ENCODE results near the gene MAP4K4.

DNA sequence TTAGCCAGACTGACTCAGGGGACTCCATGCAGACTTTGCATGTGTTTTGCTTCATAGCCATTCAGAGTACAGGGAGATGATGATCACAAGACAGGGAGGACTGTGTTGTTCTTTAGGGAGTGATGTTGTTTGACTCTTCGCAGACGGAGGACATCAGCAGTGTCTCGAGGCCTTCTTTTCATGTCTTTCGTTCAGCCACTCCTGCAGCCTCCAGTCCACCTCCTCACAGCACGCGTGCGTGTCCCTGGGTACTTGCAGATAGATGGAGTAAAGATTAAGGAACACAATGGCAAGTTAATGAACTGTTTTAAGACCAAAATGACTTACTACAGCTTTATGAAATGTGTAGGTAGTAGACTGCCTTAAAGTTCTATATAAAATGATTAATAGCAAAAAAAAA, 114.7 kb downstream of the MAP4K4 start:
- TF ChIP-seq EZH2 (IDR thresholded peaks at IDR 0.05; ENCODE audit: borderline replicate concordance): no peak
- TF ChIP-seq, protein P1, sequence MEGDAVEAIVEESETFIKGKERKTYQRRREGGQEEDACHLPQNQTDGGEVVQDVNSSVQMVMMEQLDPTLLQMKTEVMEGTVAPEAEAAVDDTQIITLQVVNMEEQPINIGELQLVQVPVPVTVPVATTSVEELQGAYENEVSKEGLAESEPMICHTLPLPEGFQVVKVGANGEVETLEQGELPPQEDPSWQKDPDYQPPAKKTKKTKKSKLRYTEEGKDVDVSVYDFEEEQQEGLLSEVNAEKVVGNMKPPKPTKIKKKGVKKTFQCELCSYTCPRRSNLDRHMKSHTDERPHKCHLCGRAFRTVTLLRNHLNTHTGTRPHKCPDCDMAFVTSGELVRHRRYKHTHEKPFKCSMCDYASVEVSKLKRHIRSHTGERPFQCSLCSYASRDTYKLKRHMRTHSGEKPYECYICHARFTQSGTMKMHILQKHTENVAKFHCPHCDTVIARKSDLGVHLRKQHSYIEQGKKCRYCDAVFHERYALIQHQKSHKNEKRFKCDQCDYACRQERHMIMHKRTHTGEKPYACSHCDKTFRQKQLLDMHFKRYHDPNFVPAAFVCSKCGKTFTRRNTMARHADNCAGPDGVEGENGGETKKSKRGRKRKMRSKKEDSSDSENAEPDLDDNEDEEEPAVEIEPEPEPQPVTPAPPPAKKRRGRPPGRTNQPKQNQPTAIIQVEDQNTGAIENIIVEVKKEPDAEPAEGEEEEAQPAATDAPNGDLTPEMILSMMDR (IDR thresholded peaks at IDR 0.05; ENCODE audit: poor library complexity): no peak
